ENCODE data around the gene SEPTIN7.

The SEPTIN7 gene

DNA sequence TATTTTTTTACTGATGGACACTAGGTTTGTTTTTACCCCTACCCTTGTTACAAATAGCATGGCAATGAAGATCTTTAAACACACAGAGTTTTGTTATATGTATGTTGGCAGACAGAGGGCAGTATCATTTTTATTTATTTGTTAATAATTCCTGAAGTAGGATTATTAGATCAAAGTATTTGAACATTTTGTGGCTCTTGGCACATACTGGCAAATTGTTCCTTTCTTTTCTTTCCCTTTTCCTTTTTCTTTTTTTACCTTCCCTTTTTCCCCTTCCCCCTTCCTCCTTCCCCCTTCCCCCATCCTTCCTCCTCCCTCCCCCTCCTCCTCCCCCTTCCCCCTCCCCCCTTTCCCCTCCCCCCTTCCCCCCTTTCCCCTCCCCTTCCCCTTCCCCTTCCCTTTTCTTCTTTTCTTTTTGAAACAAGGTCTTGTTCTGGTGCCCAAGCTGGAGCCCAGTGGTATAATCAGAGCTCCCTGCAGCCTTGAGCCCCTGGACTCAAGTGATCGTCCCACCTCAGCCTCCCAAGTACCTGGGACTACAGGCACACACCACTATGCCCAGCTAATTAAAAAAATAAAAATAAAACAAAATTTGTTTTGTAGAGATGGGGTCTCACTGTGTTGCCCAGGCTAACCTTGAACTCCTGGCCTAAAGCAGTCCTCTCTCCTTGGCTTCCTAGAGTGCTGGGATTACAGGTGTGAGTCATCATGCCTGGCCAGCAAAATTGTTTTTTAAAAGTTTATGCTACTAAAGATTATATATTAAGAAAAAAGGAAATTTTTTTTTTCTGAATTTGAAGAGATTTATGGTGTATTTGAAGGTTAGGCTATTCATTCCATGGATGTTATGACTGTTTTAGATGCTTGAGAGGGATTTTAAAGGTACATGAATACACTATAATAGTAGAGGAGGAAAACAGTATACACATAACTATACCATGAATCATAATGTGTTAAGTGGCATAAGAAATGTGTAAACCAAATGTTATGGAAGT, 39.3 kb downstream of the SEPTIN7 start:
- DNase-seq = no peak

DNA sequence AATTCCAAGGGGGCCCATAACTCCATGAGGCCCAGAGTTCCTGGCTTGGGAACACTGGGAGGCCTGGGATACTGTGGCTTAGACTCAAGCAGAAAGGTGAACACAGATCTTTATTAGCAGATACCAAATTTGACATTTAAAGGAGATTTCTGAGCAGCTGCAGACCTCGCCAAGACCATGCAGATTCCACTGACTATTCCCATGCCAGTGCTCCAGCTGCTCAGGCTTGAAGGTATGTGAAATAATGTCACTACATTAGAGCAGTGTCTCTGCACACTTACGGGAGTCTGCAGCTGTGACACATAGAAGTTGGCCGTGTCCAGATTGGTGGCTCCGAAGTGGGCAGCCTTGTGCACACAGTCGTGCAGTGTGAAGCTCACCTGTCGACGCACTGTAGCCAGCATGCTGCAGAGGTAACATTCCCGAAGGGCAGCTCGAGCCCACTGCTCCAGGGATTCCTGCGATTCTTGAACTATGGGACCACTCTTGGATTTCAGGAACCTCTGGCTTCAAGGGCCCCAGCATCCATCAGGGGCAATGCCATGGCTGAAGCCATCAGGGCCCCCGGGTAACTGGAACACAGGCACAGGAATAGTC, 46.1 kb downstream of the SEPTIN7 start:
- DNase-seq = no peak

GRCh38 chr7:35848725-35849124, 47.9 kb downstream of the SEPTIN7 start:
- DNase-seq = no peak

DNA sequence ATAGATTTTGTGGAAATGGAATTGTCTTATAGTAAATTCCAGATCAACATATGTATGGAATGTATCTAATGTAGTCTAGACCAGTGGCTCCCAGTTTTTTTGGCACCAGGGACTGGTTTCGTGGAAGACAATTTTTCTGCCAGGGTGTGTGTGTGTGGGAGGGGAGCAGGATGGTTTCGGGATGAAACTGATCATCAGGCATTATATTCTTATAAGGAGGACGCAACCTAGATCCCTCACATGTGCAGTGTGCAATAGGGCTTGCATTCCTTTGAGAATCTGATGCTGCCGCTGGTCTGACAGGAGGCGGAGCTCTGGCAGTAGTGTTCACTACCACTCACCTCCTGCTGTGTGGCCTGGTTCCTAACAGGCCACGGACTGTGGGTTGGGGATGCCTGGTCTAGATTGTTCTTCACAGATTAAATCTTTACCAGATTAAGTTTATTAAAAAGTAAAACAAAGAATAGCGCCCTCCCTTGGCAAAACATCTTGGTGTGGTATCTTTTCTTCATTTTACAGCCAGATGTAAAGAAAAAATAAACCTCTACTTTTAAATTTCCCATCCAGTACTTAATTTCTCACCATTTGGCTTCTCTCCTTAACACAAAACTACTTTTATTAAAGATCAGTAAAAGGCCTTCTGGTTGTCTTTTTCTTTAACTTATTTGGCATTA, 48.4 kb downstream of the SEPTIN7 start:
- no peak for DNase-seq

DNA sequence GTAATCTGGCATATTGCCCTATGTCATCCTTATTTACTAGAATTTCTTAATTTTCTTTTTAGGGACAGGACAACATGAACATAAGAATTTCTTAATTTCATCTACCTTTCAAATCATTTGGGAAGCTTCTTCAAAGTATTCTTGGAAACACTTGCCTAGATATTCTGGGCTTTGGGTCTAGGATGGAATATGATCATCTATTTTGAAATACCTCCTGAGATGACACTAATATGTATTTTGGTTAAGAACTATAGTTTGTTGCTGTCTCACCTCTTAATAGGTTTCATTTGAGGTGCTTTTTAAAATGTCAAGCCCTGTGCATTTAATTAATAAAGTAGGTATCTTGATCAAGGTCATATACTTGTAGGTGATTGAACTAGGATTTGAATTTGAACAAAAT, 49.1 kb downstream of the SEPTIN7 start:
- DNase-seq = no peak

Measured in CD4-positive, alpha-beta T cell treated with Interleukin-15 for 1 hour (primary cell).